ENCODE measurements around the gene TSHB. TPM values are rescaled to one million over a fixed set of nuclear protein-coding genes. Genes with fewer than 3 reads are reported as not detected.

TSHB gene
- total RNA-seq, 2 donors from 2014 or later: not detected

DNA sequence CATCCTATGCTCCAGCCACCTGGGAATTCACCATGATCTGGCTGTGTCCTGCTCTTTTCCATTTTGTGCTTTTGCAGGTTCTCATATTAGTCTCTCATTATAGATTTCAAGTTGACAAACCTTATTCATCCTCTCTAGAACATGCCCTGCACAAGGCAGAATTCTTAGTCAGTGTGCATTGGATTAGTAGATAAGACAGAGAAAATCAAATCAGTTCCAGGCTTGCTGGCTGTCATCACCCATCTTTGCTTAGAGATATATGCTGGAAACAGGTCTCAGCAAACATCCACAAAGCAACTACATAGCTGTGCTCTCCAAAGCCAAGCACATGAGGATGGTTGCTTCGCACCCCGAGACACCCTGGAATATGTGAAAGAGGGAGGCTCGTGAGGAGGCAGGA is 34.8 kb downstream of the TSHB start:
- Histone ChIP-seq H3K27ac (no peak overlapping the region), H3K4me3 (no peak overlapping the region), H3K9ac (ENCODE audit: low read depth in 2 of 2, low read length in 2 of 2) (no peak overlapping the region), H3K27me3 (no peaks in the 10 kb centered on the region), H3K9me3 (no peaks in the 10 kb centered on the region), H3K36me3 (no peaks in the 10 kb centered on the region), H3K4me1 (peaks cover 3% of the 10 kb centered on the region)
- DNase-seq: no peak
- intact Hi-C loops (cut with DNase I): no loop called here
- TF ChIP-seq, protein P1, sequence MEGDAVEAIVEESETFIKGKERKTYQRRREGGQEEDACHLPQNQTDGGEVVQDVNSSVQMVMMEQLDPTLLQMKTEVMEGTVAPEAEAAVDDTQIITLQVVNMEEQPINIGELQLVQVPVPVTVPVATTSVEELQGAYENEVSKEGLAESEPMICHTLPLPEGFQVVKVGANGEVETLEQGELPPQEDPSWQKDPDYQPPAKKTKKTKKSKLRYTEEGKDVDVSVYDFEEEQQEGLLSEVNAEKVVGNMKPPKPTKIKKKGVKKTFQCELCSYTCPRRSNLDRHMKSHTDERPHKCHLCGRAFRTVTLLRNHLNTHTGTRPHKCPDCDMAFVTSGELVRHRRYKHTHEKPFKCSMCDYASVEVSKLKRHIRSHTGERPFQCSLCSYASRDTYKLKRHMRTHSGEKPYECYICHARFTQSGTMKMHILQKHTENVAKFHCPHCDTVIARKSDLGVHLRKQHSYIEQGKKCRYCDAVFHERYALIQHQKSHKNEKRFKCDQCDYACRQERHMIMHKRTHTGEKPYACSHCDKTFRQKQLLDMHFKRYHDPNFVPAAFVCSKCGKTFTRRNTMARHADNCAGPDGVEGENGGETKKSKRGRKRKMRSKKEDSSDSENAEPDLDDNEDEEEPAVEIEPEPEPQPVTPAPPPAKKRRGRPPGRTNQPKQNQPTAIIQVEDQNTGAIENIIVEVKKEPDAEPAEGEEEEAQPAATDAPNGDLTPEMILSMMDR (IDR thresholded peaks at IDR 0.05): no peak

GRCh38 chr1:115065021-115065420 is 35.4 kb downstream of the TSHB start:
- TF ChIP-seq, protein P1 (IDR thresholded peaks at IDR 0.05): no peak
- H3K9me3 ChIP-seq: no peaks in the 10 kb centered on the region
- no peak overlapping the region for H3K27ac ChIP-seq
- intact Hi-C loops (cut with DNase I): no loop called here
- no peaks in the 10 kb centered on the region for H3K27me3 ChIP-seq
- no peak overlapping the region for H3K9ac ChIP-seq (ENCODE audit: low read depth in 2 of 2, low read length in 2 of 2)
- H3K4me3 ChIP-seq: no peak overlapping the region
- no peaks in the 10 kb centered on the region for H3K36me3 ChIP-seq
- DNase-seq: no peak
- peaks cover 3% of the 10 kb centered on the region for H3K4me1 ChIP-seq

DNA sequence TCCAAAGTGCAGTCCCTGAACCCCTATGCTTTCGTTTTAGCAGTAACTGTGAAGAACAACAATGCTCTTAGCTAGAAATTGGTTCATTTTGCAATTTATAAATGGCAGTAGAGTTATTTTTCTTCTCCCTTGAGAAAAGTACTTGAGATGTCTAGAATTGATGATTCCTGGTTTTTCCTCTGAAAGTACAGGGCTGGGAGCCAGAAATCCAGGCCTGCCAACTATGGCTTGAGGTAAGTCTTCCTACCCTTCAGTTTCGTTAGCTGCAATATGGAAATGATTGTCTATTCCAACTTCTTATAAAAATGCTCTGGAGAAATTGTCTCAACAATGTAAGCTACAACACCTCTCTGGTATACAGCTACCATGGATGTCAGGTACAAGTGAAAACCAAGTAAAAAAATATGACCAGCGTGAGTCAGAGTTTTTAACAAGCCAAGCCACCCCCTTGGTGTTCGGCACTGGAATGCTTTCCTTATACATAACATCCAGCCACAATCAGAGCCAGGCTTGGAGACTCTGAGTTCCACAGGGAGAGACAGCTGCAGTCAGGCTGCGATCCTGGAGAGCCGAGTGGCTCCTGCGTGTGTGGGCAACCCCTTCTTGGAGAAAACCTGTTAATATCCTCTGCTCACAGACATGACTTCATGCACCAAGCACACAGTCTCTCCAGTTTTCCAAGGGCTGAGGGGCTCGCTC is 37.7 kb downstream of the TSHB start:
- intact Hi-C loops (cut with DNase I): no loop called here
- TF ChIP-seq, protein P1 (IDR thresholded peaks at IDR 0.05): no peak
- Histone ChIP-seq H3K27ac (peak overlapping the region; percentile 20), H3K36me3 (no peaks in the 10 kb centered on the region), H3K27me3 (no peaks in the 10 kb centered on the region), H3K4me1 (peaks cover 3% of the 10 kb centered on the region), H3K4me3 (no peak overlapping the region), H3K9me3 (no peaks in the 10 kb centered on the region), H3K9ac (ENCODE audit: low read depth in 2 of 2, low read length in 2 of 2) (peak overlapping the region in 1 of 2 donors; percentile 50)
- no peak for DNase-seq

DNA sequence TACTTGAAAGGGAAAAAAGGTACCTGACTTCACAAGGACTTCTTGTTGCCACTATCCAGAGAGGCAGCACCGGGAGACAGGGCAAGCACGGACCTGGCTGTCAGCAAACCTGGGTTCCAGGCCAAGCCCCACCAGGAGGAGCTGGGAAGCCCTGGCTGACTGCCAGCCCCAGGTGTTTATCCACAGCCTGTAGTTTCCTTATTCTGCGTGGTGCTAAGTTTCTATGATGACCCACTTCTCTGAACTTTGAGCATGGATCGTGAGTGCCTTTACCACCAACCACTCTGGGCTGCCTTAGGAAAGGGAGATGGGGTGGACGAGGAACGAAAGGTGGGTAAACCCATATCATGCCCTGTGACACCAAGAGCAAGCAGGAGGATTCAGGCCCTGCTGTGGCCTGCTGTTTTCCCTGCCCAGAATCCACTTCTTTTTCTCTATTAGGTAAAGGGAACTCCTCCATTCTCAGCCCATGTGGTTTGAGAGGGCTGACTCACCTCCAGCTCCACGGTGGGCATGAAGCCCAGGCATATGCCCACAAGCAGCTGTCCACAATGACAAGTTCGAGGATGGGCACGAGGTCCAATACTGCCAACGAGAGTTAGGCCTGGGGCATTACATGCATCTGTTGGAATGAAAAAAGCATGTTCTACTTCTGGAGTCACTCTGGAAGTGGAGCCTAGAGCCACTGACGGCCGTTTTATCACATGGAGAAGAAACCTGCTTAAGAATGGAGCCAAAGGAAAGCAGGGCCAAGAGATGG is 39.4 kb downstream of the TSHB start:
- intact Hi-C loops (cut with DNase I): no loop called here
- peak; percentile 42 for DNase-seq
- Histone ChIP-seq H3K9me3 (no peaks in the 10 kb centered on the region), H3K27ac (no peak overlapping the region), H3K4me3 (no peak overlapping the region), H3K27me3 (no peaks in the 10 kb centered on the region), H3K36me3 (no peaks in the 10 kb centered on the region), H3K9ac (ENCODE audit: low read depth in 2 of 2, low read length in 2 of 2) (no peak overlapping the region), H3K4me1 (no peaks in the 10 kb centered on the region)
- TF ChIP-seq, protein P1 (IDR thresholded peaks at IDR 0.05): no peak

DNA sequence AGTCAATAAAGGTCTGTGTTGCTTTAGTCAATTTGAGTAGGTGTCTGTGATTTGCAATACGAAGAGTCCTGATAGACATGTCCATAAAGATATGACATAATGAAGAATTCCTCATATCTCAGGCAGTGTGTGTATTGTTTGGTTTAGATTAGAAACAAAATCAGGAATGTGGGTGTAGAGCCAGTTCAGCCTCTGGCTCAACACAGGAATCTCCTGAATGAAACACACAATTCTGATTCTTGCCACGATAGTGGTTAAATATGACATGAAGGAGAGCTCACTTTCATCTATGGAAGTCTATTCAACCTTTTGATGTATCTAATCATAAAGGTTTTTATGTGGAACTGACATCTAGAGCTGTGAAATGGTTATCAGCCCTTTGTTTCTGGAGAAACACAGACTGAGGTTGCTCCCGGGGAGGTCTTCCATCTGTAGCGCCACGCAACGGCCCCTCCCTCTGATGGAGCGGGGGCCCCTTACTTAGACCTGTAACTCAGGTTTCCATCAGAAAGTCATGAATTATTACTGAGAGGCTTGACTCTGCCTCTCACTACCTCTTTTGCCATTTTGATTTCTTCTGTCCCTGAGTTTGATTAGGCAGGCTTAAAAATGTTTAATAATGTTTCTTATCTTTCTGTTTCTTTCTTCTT is 40.2 kb downstream of the TSHB start:
- DNase-seq: no peak
- no peak overlapping the region for H3K9ac ChIP-seq (ENCODE audit: low read depth in 2 of 2, low read length in 2 of 2)
- H3K27me3 ChIP-seq: no peaks in the 10 kb centered on the region
- no peak overlapping the region for H3K4me3 ChIP-seq
- H3K9me3 ChIP-seq: no peaks in the 10 kb centered on the region
- intact Hi-C loops (cut with DNase I): no loop called here
- H3K36me3 ChIP-seq: no peaks in the 10 kb centered on the region
- TF ChIP-seq, protein P1 (IDR thresholded peaks at IDR 0.05): no peak
- H3K27ac ChIP-seq: no peak overlapping the region
- H3K4me1 ChIP-seq: no peaks in the 10 kb centered on the region
